ENCODE data around the gene PCF11.

The PCF11 gene

GRCh38 chr11:83152264-83152663 lies 4.7 kb upstream of the PCF11 start:
- DNase-seq: no peak

GRCh38 chr11:83153764-83154163 lies 3.2 kb upstream of the PCF11 start:
- DNase-seq: no peak

GRCh38 chr11:83156144-83156995 lies 561 bp upstream of the PCF11 start:
- DNase-seq: peak; percentile 95

- peak; percentile 3 for DNase-seq
Measured at GRCh38 chr11:83157594-83158356, 844 bp downstream of the PCF11 start.

GRCh38 chr11:83158357-83158786 lies 1.4 kb downstream of the PCF11 start:
- no peak for DNase-seq

GRCh38 chr11:83158965-83159901 lies 2.3 kb downstream of the PCF11 start:
- DNase-seq: no peak

GRCh38 chr11:83159902-83160865 lies 3.3 kb downstream of the PCF11 start:
- DNase-seq: no peak

GRCh38 chr11:83161610-83162199 lies 4.8 kb downstream of the PCF11 start:
- no peak for DNase-seq

- no peak for DNase-seq
Measured at GRCh38 chr11:83162377-83162776, 5.4 kb downstream of the PCF11 start.

- no peak for DNase-seq
Measured at GRCh38 chr11:83166193-83166866, 9.4 kb downstream of the PCF11 start.

GRCh38 chr11:83168756-83169155 lies 11.8 kb downstream of the PCF11 start:
- DNase-seq: no peak

GRCh38 chr11:83170865-83171264 lies 13.9 kb downstream of the PCF11 start:
- DNase-seq: no peak

GRCh38 chr11:83172551-83172950 lies 15.6 kb downstream of the PCF11 start:
- DNase-seq: no peak

GRCh38 chr11:83174008-83174407 lies 17.1 kb downstream of the PCF11 start:
- DNase-seq: no peak

GRCh38 chr11:83175815-83176214 lies 18.9 kb downstream of the PCF11 start:
- no peak for DNase-seq

- no peak for DNase-seq
Measured at GRCh38 chr11:83181815-83182214, 24.9 kb downstream of the PCF11 start.

- no peak for DNase-seq
Measured at GRCh38 chr11:83185767-83186166, 28.8 kb downstream of the PCF11 start.

GRCh38 chr11:83187465-83187864 lies 30.5 kb downstream of the PCF11 start:
- no peak for DNase-seq

GRCh38 chr11:83191491-83191890 lies 34.6 kb downstream of the PCF11 start:
- DNase-seq: no peak

- DNase-seq: no peak
Measured at GRCh38 chr11:83191986-83192385, 35.1 kb downstream of the PCF11 start.
